Nephron progenitor cell (in vitro differentiated cells): ENCODE data around the gene FAM83D.

Experiments used
- DNase-seq: peaks from one replicate; pipeline ENCODE4 v3.0.0; 2021
- H3K27ac Mint-ChIP-seq: 2 replicates; pipeline ENCODE4 v1.8.0; 2021; ENCODE audit warnings: mild to moderate bottlenecking, moderate library complexity, mixed read lengths
- H3K27me3 Mint-ChIP-seq: 2 replicates; pipeline ENCODE4 v1.8.0; 2021; ENCODE audit warnings: mild to moderate bottlenecking, low read depth, mixed read lengths; ENCODE audit not compliant: poor library complexity
- H3K36me3 Mint-ChIP-seq: 2 replicates; pipeline ENCODE4 v1.8.0; 2021; ENCODE audit warnings: low read depth, mixed read lengths
- H3K4me1 Mint-ChIP-seq: 2 replicates; pipeline ENCODE4 v1.8.0; 2021; ENCODE audit warnings: mixed read lengths
- H3K4me3 Mint-ChIP-seq: 2 replicates; pipeline ENCODE4 v1.8.0; 2021; ENCODE audit warnings: mild to moderate bottlenecking, moderate library complexity, mixed read lengths
- H3K9me3 Mint-ChIP-seq: 2 replicates; pipeline ENCODE4 v1.8.0; 2021; ENCODE audit warnings: mild to moderate bottlenecking, moderate library complexity, mixed read lengths
- TF ChIP-seq, protein P1 (sequence below): fragments of 200-600 bp; sonication (generic); IDR thresholded peaks from 2 replicates; pipeline ENCODE4 v1.5.0; 2021; ENCODE audit warnings: antibody characterized with exemption

The FAM83D gene

DNA sequence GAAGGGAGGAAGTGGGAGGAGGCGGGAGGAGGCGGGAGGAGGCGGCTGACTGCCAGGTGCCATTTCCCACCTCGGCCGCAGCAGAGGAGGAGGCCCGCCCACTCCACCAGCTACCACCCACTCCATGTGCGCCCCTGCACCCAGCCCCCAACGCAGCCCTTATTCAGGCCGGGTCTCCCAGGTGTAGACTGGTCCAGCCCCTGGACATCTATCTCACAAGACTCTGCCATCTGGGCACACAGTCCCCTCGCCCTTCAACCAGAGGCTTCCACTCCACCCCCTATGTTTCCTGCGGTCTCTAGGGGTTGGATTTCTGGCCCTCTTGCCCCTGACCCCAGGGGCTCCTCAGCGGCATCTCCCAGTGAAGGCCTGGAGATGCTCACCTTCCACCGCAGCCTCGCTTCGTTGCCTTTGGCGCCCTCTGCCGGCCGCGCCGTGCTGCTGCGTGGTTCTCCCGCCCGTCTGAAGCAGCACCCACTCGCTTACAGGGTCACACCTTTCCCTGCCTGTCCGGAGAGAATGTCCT is 32.6 kb upstream of the FAM83D start:
- no peak overlapping the region for H3K27ac Mint-ChIP-seq
- peaks cover 8% of the 10 kb centered on the region for H3K4me1 Mint-ChIP-seq
- peak; percentile 87 for DNase-seq
- no peaks in the 10 kb centered on the region for H3K9me3 Mint-ChIP-seq
- TF ChIP-seq, protein P1, sequence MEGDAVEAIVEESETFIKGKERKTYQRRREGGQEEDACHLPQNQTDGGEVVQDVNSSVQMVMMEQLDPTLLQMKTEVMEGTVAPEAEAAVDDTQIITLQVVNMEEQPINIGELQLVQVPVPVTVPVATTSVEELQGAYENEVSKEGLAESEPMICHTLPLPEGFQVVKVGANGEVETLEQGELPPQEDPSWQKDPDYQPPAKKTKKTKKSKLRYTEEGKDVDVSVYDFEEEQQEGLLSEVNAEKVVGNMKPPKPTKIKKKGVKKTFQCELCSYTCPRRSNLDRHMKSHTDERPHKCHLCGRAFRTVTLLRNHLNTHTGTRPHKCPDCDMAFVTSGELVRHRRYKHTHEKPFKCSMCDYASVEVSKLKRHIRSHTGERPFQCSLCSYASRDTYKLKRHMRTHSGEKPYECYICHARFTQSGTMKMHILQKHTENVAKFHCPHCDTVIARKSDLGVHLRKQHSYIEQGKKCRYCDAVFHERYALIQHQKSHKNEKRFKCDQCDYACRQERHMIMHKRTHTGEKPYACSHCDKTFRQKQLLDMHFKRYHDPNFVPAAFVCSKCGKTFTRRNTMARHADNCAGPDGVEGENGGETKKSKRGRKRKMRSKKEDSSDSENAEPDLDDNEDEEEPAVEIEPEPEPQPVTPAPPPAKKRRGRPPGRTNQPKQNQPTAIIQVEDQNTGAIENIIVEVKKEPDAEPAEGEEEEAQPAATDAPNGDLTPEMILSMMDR: peak; percentile 89
- peaks cover 67% of the 10 kb centered on the region for H3K27me3 Mint-ChIP-seq
- no peak overlapping the region for H3K4me3 Mint-ChIP-seq
- H3K36me3 Mint-ChIP-seq: no peaks in the 10 kb centered on the region

GRCh38 chr20:38894091-38894847 is 31.9 kb upstream of the FAM83D start:
- H3K27ac Mint-ChIP-seq: no peak overlapping the region
- H3K36me3 Mint-ChIP-seq: no peaks in the 10 kb centered on the region
- DNase-seq: no peak
- H3K27me3 Mint-ChIP-seq: peaks cover 69% of the 10 kb centered on the region
- H3K4me3 Mint-ChIP-seq: peak overlapping the region; percentile 58
- TF ChIP-seq, protein P1: no peak
- no peaks in the 10 kb centered on the region for H3K9me3 Mint-ChIP-seq
- peaks cover 8% of the 10 kb centered on the region for H3K4me1 Mint-ChIP-seq

GRCh38 chr20:38895098-38895949 is 30.9 kb upstream of the FAM83D start:
- no peaks in the 10 kb centered on the region for H3K36me3 Mint-ChIP-seq
- H3K4me1 Mint-ChIP-seq: peaks cover 8% of the 10 kb centered on the region
- H3K9me3 Mint-ChIP-seq: no peaks in the 10 kb centered on the region
- peaks cover 69% of the 10 kb centered on the region for H3K27me3 Mint-ChIP-seq
- H3K4me3 Mint-ChIP-seq: no peak overlapping the region
- no peak overlapping the region for H3K27ac Mint-ChIP-seq
- TF ChIP-seq, protein P1: no peak
- no peak for DNase-seq

- Mint-ChIP-seq H3K4me3 (no peak overlapping the region), H3K4me1 (peaks cover 8% of the 10 kb centered on the region), H3K9me3 (no peaks in the 10 kb centered on the region), H3K27ac (no peak overlapping the region), H3K36me3 (no peaks in the 10 kb centered on the region), H3K27me3 (peaks cover 73% of the 10 kb centered on the region)
- TF ChIP-seq, protein P1: no peak
- DNase-seq: no peak
Observed at GRCh38 chr20:38896009-38896594, 30.1 kb upstream of the FAM83D start.

DNA sequence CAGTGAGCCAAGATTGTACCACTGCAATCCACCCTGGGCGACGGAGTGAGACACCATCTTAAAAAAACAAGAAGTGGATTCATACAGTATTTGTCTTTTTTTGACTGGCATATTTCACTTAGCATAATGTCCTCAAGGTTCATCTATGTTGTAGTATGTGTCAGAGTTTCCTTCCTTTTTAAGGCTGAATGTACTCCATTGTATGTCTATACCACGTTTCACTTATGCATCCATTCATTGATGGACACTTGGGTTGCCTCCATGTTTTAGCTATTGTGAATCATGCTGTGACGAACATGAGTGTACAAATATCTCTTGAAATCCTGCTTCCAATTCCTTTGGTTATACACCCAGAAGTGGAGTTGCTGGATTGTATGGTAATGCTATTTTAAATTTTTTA is 28.9 kb upstream of the FAM83D start:
- no peaks in the 10 kb centered on the region for H3K36me3 Mint-ChIP-seq
- TF ChIP-seq, protein P1: no peak
- peaks cover 8% of the 10 kb centered on the region for H3K4me1 Mint-ChIP-seq
- no peak overlapping the region for H3K27ac Mint-ChIP-seq
- H3K9me3 Mint-ChIP-seq: no peaks in the 10 kb centered on the region
- peaks cover 79% of the 10 kb centered on the region for H3K27me3 Mint-ChIP-seq
- no peak for DNase-seq
- no peak overlapping the region for H3K4me3 Mint-ChIP-seq
